ENCODE measurements around the gene D2HGDH.

DNA sequence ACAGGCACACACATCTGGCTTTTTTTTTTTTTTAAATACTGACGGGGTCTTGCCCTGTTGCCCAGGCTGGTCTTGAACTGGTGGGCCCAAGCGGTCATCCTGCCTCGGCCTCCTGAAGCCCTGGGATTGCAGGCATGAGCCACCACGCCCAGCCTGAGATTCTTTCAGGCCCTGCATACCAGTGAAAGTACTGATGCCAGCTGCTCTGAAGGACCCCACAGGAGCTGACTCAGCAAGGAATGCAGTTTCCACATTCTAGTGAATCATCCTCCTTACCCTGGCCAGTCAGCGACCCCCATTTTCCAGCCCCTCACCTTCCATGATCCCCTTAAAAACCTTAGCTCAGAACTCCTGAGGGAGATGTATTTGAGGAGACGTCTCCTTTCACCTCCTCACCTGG lies 42.0 kb upstream of the D2HGDH start:
- TF ChIP-seq, protein P1, sequence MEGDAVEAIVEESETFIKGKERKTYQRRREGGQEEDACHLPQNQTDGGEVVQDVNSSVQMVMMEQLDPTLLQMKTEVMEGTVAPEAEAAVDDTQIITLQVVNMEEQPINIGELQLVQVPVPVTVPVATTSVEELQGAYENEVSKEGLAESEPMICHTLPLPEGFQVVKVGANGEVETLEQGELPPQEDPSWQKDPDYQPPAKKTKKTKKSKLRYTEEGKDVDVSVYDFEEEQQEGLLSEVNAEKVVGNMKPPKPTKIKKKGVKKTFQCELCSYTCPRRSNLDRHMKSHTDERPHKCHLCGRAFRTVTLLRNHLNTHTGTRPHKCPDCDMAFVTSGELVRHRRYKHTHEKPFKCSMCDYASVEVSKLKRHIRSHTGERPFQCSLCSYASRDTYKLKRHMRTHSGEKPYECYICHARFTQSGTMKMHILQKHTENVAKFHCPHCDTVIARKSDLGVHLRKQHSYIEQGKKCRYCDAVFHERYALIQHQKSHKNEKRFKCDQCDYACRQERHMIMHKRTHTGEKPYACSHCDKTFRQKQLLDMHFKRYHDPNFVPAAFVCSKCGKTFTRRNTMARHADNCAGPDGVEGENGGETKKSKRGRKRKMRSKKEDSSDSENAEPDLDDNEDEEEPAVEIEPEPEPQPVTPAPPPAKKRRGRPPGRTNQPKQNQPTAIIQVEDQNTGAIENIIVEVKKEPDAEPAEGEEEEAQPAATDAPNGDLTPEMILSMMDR (conservative IDR thresholded peaks at IDR 0.05 in 1 of 2, IDR thresholded peaks at IDR 0.05 in 1 of 2; ENCODE audit: extremely low read depth in 1 of 2, insufficient read depth in 1 of 2, low read depth in 1 of 2, low read length in 2 of 2), result no peak
- no peak for TF ChIP-seq EZH2 (IDR thresholded peaks at IDR 0.05; ENCODE audit: borderline replicate concordance, low read length)

Data from mammary epithelial cell (primary cell).